ENCODE measurements around the gene SAT1.
A peak's percentile ranks its signal among the peaks of the same experiment; 100 is the strongest.

DNA sequence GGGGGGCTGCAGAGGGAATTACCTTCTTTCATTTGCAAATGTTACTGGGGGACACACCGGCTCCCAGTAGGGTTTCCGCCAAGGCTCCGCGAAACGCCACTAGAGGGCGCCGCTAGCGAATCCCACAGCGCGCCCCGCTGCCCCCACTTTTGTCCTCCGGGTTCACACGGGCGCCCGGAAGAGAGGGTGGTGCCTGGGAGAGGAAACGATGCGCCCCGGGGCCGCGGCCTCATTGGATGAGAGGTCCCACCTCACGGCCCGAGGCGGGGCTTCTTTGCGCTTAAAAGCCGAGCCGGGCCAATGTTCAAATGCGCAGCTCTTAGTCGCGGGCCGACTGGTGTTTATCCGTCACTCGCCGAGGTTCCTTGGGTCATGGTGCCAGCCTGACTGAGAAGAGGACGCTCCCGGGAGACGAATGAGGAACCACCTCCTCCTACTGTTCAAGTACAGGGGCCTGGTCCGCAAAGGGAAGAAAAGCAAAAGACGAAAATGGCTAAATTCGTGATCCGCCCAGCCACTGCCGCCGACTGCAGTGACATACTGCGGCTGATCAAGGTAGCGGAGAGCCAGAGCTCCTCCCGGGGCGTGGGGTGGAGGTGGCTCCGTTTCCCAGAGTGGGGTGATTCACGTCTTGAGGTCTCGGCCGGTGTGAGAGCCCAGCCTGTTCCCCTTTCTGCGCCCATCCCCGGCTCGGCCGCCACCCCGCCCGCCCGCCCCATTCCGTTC lies at the start of gene SAT1:
- TF ChIP-seq POLR2A (IDR thresholded peaks at IDR 0.05) (peak; percentile 97 to 99), EP300 (IDR thresholded peaks at IDR 0.05) (no peak), POLR2AphosphoS5 (IDR thresholded peaks at IDR 0.05) (peak; percentile 99)
- TF ChIP-seq, protein P1, sequence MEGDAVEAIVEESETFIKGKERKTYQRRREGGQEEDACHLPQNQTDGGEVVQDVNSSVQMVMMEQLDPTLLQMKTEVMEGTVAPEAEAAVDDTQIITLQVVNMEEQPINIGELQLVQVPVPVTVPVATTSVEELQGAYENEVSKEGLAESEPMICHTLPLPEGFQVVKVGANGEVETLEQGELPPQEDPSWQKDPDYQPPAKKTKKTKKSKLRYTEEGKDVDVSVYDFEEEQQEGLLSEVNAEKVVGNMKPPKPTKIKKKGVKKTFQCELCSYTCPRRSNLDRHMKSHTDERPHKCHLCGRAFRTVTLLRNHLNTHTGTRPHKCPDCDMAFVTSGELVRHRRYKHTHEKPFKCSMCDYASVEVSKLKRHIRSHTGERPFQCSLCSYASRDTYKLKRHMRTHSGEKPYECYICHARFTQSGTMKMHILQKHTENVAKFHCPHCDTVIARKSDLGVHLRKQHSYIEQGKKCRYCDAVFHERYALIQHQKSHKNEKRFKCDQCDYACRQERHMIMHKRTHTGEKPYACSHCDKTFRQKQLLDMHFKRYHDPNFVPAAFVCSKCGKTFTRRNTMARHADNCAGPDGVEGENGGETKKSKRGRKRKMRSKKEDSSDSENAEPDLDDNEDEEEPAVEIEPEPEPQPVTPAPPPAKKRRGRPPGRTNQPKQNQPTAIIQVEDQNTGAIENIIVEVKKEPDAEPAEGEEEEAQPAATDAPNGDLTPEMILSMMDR (IDR thresholded peaks at IDR 0.05) = peak; percentile 65 to 84 (median 80)
